NCI-H82 (cell line): ENCODE data around the gene SCN3A.

ENCODE experiments used
- DNase-seq: peaks from one replicate; lab custom pipeline; 2025; lab: John Stamatoyannopoulos, UW

Gene SCN3A

DNA sequence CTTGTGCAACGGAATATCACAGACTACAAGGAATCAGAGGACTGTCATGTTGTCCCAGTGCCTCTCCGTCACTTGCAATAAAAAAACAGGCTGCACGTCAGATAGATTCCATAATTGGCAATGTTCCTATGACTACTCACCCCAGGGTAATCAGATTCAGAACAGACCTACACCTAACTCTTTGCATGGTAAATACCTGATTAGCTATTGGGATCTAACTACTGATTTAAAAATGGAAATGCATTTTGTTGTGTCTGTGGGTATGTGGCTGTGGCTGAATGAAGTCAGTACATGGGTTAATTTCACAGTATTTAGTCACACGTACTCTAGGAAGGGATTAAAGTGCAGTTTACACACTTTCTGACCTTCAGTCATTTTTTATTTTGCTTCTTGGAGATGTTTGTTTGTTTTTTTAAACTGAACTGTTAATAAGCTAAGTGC is 91.7 kb downstream of the SCN3A start:
- no peak for DNase-seq

DNA sequence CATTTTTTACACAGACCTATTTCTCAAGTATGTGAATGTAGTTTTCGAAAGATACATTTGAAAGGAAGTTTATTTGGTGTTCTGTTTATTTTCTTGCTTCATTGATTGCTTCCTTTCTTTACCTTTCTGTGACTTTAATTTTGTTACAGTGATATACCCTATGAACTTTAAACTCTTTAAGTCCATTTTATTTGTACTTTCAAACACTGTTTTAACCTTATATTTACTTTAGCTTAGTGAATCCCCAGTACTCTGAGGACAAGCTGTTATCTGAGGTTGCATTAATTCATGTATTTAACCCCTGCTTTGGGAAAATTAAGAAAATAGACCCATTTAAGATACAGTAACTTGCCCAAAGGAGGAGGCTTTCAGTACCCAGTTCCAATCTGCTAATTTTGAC is 93.5 kb downstream of the SCN3A start:
- DNase-seq = no peak

DNA sequence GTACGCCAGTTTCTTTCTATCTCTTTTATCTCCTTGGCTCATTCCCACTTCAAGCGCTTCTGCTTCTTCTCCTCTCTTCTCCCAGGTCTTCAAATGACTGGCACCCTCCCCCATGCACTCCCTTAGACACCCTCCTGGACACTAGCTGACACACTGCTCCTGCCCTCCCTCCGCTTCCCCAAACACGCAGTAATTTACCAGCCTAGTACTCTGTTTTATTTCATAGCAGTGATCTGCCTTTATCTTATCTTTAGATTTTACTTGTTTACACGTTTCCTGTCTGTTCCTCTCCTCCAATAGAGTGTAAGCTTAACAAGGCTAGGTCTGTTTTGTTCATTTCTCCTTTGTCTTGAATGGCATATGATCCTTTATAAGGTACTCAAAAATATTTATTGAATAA is 93.9 kb downstream of the SCN3A start:
- no peak for DNase-seq

DNA sequence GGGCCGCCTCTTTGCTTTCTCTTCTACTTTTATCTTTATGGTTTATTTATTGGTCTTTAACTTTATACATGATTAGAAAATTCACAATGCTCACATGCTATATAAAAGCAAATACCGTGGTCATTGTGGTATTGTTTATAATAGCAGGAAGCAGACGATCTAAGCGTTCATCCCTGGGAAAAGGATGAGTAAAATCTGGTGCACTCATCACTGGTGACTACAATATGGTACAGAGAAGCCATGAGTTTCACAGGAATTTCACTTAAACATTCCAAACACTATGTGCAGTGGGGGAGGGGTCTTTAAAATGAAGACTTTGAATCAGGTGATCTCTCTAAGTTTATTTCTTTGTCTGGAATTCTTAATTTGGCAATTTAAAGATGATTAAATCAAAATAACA is 97.9 kb downstream of the SCN3A start:
- DNase-seq = no peak

DNA sequence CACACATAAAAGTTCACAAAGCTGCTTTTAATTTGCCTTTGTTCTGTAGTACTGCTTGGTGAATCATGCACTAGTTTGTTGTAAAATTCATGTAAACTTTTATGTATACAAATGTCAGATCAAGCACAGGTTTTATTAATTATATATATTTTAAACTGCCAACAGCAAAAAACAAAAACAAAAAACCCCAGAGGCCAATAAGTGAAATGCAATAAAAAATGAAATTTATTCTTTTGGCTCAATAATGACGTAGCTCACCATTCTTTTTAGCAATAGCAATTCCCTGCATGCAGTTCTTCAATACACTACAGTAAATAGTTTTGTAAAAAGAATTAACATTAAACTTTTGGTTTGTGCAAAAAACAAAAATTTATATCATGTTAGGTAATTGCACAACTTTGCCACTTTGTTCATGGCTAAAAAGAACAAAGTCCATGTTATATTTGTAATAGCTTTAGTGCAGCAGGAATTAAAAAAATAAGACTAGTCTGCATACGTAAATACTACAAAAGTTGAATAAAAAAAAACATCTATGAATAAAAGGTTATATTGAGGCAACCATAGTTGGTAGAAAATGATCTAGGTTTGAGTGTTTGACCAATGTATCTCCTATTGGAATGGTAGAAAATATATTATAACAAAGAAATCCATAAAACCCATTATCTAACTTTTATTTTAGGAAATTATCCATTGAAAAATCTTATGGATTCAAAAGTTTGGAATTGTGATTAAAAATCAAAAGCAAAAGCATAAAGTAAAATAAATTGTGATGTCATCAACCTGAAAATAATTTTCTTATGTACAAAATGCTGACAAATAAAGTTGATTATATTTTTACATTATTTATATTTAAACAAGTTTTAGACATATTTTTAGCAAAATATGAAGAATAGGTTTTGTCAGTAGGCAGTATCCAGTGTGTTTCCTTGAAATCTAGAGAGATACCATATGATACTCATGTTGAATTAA is 115.6 kb downstream of the SCN3A start:
- no peak for DNase-seq

DNA sequence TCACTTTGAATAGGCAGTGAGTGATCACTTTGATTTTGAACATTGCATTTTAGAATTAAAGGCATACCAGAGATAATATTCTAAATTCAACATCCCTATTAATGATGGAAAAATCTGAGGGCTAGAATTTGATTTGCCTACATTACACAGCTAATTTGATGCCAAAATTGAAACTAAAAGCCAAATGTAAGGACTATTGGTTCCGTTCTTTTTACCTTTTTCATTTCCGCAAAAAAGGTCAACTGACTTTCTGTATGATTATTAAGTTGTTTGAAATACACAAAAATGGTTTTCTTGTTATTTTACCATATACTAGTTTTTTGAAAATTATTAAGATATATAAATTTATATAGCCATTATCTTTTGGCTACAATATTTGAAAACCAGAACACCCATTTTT is 117.5 kb downstream of the SCN3A start:
- no peak for DNase-seq

DNA sequence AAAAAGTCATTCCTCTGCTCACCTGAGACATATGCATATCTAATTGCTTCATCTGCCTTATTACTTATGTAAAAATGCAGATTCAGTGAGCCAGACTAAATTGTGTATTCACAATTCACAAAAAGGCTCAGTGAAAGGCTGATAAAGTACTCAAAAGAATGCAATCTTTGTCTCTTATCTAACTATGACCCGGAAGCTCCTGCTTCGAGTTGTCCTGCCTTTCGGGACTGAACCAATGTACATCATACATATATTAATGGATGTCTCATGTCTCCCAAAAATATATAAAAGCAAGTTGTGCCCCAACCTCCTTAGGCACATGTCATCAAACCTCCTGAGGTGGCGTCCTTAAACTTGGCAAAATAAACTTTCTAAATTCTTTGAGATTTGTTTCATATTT is 120.5 kb downstream of the SCN3A start:
- DNase-seq = no peak

DNA sequence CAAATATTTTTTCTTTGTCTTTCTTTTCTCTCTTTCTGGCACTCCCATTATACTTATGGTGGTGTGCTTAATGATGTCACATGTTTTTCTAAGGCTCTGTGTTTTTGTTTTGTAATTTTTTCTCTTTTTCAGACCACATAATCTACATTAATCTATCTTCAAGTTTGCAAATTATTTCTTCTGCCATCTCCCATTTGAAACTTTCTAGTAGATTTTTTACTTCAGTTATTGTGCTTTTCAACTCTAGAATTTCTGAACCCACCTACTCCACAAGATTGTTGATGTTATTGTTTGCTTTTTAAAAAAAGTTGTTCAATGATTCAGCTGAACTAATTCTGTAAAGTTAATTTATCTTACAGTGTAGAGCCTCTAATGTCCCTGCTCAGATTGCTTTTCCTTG is 121.4 kb downstream of the SCN3A start:
- DNase-seq = no peak

DNA sequence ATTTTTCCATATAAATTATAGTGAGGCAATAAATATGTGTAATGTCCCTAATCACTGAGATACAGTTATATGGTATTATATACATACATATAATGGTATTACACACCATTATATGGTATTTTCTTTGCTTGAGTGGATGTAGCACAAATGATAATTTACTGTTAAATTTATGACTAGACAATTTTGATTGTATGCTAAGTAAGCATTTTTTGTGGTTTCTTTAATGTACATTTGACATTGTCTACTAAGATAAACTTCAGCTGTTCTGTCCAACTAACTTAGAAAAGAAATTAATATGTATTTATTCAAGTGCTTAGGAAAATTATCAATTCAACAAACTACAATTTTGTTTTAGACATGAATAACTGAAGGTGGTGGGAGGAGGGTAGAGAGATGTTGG is 122.6 kb downstream of the SCN3A start:
- DNase-seq = no peak

DNA sequence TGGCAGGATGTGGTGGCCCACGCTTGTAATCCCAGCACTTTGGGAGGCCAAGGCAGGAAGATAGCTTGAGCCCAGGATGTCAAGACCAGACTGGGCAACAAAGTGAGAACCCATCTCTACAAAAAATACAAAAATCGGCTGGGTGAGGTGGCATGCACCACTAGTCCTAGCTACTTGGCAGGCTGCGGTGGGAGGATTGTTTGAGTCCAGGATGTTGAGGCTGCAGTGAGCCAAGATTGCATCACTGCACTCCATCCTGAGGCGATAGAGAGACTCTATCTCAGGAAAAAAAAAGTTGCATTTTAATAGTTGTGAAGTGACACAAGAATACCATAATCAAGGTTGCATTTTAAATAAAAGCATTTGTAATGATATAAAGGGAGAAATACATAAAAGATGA is 124.4 kb downstream of the SCN3A start:
- no peak for DNase-seq

DNA sequence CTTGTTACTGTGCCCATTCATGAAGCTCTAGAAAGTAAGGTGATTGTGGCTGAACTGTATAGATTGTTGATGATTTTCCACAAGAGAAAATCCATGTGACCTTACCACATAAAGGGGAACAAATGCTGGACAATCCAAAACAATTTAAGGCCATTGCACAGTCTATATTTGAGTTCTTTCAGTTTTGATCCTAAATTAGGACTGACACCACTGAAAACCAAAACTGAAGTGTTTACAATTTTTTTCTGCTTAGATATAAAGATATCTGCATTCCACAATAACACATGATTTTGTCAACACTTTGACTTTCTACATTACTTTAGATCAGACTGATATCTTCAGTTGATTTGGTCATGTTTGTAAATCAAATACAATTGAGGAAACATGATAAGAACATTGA is 124.9 kb downstream of the SCN3A start:
- DNase-seq = no peak

DNA sequence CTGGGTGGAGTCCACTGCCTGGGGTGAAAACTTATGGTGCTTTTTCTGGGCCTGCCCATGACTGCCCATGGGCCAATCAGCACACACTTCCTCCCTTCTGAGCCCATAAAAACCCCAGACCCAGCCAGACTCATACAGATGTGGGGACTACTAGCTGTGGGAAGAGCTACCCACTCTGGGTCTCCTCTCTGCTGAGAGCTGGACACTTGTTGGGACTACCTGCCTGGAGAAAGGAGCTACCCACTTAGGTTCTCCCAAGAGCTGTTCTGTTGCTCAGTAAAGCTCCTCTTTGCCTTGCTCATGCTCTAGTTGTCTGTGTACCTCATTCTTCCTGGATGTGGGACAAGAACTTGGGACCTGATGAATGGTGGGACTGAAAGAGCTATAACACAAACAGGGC is 129.0 kb downstream of the SCN3A start:
- DNase-seq = no peak

DNA sequence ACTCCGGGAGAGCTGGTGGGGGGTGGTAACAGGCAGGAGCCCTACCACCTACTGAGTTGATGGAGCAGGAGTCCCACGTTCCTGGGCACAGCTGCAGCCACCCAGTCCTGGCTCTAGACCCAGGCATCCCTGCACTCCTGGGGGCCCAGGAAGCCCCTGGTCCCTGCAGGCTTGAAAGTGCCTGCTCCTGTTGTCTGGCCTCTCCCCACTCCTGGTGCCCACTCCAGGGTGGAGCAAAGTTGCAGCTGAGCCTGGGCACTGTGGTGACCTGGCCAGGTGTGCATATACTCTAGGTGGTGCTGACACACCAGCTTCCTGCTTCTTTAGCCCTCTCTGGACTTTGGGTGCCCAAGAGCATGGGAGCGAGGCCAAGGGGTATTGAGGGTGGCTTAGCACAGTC is 129.5 kb downstream of the SCN3A start:
- DNase-seq = no peak

DNA sequence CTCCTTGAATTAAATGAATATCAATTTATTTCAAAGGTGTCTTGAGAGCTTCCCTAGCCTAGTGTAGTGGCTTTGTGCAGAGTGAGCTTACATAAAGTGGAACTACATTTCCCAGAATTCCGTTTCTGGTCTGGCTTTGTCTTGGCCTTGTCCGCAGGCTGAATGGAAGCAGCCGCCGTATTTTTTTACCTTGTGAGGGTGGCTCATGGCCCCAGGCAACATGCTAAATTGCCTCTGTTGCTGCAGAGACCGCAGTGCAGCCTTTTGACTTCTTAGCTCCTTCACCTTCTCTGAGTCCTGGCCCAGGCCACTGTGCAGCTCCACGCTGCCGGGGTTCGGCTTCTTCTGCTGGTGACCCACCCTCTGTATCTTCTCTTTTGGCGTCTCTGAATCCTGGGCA is 133.8 kb downstream of the SCN3A start:
- DNase-seq = peak; percentile 30

DNA sequence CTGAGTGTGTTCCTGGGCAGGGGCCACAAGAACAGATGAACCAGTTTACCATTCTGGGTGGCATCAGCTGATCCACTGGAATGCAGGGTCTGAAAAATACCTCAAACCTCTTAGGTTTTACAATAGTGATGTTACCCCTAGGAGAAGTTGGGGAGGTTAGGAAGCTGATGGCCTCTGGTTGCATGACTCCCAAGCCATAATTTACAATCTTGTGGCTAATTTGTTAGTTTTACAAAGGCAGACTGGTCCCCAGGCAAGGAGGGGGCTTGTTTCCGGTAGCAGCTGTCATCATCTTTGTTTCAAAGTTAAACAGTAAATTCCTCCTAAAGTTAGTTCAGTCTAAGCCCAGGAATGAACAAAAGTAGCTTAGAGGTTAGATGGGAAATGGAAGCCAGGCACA is 134.7 kb downstream of the SCN3A start:
- DNase-seq = no peak

DNA sequence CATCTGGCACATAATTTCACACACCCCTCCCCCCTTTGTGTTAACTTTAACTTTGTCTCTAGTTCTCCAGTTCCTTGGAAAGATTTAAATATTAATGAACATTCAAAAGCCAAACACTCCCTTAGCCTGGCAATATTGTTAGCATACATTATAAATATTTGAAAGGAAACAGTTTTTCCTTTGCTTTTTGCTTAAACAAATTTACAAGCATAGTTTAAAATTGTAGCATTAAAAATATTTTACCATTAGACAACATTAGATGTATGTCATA is 135.4 kb downstream of the SCN3A start:
- DNase-seq = no peak

DNA sequence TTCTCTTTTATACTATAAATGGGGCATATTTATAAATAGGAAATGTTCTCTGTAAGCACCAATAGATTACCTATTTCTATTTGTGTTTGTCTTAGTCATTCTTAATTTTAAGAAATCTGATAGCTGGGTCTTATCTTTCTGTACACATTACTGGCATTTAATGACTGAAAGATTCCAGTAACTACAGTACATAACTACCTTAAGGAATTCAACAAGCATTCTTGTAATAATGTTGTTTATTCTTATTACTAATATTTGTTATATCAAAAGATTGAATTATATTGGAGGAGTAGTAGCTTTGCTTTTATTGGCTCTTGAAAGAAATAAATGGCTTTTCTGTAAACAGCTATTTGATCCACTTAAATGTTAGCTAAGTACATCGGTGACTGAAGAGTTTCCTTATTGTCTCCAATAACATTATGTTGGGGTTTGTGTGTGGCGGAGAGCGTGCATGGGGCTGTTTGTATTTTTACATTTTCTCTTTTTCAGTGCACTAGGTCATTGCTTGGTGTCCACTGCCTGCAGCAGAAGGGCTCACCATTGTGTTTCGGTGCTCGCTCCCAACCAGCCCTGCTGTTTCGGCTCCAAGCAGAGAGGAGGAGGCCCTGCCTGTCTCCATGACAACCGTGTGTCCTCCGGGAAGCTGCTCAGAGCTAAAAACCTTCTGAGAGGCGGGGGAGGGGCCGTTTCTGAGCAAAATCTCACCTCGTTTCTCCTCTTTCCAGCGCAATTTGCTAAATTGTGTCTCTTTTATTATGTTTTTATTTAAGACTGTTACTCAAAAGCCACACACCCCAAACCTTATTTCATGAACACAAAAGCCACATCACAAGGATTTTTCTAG is 136.0 kb downstream of the SCN3A start:
- peak; percentile 98 for DNase-seq

DNA sequence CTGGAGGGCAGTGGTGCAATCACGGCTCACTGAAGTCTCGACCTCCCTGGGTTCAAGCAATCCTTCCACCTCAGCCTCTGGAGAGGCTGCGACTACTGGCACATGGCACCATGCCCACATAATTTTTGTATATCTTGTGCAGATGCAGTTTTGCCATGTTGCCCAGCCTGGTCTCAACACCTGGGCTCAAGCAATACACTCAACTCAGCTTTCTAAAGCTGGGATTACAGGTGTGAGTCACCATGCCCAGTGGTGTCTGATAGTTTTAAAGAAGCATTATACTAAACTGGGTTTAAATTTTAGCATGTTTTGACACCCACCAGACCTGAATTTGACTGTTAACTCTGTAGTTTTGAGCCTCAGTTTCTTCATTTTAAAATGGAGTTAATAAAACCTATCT is 139.1 kb downstream of the SCN3A start:
- DNase-seq = peak; percentile 41

DNA sequence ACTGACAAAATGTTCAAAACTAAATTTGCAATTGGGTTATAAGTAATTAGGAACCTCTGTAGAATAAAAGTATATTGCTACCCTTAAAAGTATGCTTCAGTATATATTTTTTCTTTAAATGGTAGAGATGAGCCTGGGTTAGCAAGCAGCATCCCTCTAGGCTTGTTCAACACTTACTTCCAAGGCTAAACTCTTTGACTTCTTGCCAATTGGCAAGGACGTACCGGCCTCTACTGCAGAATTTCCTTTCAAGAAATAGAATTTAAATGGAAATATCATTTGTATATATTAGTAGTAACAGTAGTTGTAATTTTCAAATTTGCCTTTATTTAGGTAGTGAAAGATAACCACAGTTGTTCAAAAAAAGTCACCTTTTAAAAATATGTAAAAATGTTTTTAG is 143.4 kb downstream of the SCN3A start:
- DNase-seq = no peak

DNA sequence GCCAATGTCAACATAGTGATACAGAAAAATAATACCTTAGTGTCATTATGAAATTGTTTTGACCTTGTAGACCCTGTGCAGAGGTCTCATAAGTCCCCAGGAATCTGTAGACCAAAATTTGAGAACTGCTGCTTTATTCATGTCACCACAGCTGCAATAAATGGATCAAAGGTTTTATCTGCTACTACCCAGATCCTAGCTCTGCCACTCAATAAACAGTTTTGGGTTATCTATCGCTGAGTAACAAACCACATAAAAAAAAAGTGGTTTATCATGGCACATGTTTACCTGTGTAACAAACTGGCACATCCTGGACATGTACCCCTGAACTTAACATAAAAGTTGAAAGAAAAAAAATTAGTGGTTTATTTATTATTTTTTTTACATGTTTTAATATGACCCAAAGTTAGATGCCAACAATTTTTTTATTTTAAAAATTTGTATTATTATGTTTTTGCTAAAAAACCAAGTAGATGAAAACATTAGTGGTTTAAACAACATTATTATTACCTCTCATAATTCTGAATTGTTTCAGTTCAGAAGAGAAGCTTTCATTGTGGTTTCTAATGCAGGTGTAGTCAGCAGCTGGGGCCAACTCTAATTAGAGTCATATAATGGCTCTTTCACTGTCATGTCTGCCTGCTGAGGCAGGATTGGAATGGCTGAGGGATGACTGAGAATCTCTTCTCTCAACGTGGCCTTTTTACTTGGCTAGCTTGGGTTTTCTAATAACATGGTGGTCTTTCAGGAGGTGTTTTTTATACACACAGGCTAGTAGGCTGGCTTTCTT is 145.2 kb downstream of the SCN3A start:
- peak; percentile 16 for DNase-seq

DNA sequence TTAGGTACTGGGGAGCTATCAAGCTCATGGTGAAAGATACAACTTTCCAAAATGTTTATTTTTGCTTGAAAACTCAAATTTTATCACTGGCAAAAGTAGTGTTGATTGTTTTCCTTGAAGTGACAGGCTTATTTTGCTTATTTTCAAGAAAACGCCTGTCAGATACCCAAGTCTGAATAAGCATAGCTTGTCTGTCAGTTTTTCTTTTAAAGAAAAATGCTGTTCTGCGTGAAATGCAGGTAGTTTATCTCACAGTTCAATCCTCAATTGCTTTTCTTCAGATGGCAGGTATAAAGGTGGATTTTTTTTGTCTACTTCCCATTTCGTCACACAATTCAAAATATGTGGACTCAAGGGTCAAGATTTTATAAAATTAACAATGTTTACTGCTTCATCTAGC is 145.9 kb downstream of the SCN3A start:
- DNase-seq = no peak

DNA sequence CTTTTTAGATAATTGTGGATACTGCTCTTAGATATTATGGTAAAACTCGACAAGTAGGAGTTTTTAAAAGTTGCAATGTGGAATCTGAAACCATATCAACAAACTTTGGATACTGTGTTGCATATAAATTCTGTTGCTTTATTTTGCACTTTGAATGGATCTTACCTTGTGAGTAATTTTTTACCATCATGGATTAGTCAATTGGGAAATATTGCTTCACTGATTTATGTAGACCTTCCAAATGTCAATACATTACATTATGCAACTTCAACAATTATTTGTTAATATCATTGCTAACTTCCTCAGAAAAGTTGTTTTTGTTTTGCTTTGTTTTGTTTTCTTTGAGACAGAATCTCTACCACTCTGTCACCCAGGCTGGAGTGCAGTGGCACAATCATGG is 146.5 kb downstream of the SCN3A start:
- no peak for DNase-seq

DNA sequence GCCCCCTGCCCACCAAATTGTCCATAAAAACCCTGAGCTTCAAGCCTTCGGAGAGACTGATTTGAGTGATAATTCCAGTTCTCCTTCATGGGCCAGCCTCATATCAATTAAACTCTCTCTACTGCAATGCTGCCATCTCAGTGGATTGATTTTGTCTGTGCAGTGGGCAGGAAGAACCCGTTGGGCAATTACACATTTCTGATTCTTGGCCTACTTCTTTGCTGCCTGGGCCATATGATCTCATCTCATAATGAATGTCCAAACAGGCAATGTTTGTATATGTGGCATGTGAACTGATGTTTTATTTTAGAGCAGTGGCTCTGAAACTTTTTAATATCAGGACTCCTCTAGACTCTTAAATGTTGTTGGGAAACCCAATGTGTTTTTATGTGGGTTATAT is 147.3 kb downstream of the SCN3A start:
- DNase-seq = no peak
